ENCODE data around the gene CMTM3. TPM values are rescaled to one million over a fixed set of nuclear protein-coding genes. Genes with fewer than 3 reads are reported as not detected.

Gene CMTM3
- total and polyA plus RNA-seq, 9 of the 15 experiments (the other 6 are each of a cell fraction or from before 2014, with no cell fraction given) = 4.6 to 33.4 (median 17.5) TPM

- TF ChIP-seq CREB3L1 (IDR thresholded peaks at IDR 0.05; ENCODE audit: borderline replicate concordance, low read depth) = no peak
- no peak for TF ChIP-seq ARNT (IDR thresholded peaks at IDR 0.05)
- no peak for TF ChIP-seq U2AF2 (optimal IDR thresholded peaks at IDR 0.05; ENCODE audit: low read depth, low read length)
- TF ChIP-seq MAFK (IDR thresholded peaks at IDR 0.05; ENCODE audit: low read length) = no peak
- TF ChIP-seq RHOXF2B (CRISPR knock-in tag; conservative IDR thresholded peaks at IDR 0.05) = no peak
- TF ChIP-seq MCM5 (IDR thresholded peaks at IDR 0.05; ENCODE audit: low read depth) = no peak
- no peak for TF ChIP-seq ZNF780A (CRISPR knock-in tag; IDR thresholded peaks at IDR 0.05)
- TF ChIP-seq ZBED1 (IDR thresholded peaks at IDR 0.05) = no peak
- no peak for TF ChIP-seq ZNF3 (CRISPR knock-in tag; IDR thresholded peaks at IDR 0.05)
- TF ChIP-seq FOXK2 (conservative IDR thresholded peaks at IDR 0.05 in 1 of 2, IDR thresholded peaks at IDR 0.05 in 1 of 2; ENCODE audit: low read depth in 2 of 2) = no peak
Observed at GRCh38 chr16:66658860-66659190, 54.3 kb downstream of the CMTM3 start (continued).

GRCh38 chr16:66660422-66661209 is 56.1 kb downstream of the CMTM3 start:
- peaks cover 20% of the 10 kb centered on the region for H3K79me2 ChIP-seq (ENCODE audit: control insufficient read depth, insufficient read depth, low read length)
- H3K4me1 ChIP-seq (replicated peaks in 1 of 2; ENCODE audit: control insufficient read depth in 2 of 2, insufficient read depth in 2 of 2, low read length in 2 of 2) = peaks cover 19 to 30% of the 10 kb centered on the region in 2 experiments; a peak in 4 of 5 replicates
- H3K27me3 ChIP-seq (ENCODE audit: control insufficient read depth in 2 of 2, insufficient read depth in 2 of 2, low read length in 2 of 2) = no peaks in the 10 kb centered on the region
- CTCF ChIA-PET (ENCODE audit: low intra/inter-chr PET ratio) = interaction anchor here (0.9 kb wide), 1 partner anchor 82 kb away, joined by 3 read pairs; no protein-coding TSS in a partner anchor
- H3K9ac ChIP-seq (ENCODE audit: insufficient read depth in 1 of 2, low read depth in 2 of 2, low read length in 2 of 2) = peak overlapping the region; percentile 32 to 57; a peak in 3 of 4 replicates
- DNase-seq (ENCODE audit: extremely low read depth in 1 of 4, low spot score in 3 of 4) (peak; percentile 52 to 92 (median 72)), ATAC-seq (peak; percentile 98), FAIRE-seq (peak; percentile 99)
- peak overlapping the region; percentile 71 for H2AFZ ChIP-seq (ENCODE audit: low read depth, low read length)
- H3K27ac ChIP-seq (ENCODE audit: extremely low read depth, low read depth, low read length) = peak overlapping the region; percentile 77
- no peaks in the 10 kb centered on the region for H4K20me1 ChIP-seq (replicated peaks; ENCODE audit: control insufficient read depth, insufficient read depth, low read length)
- BruUV-seq (replicated peaks) = no TSS peak
- peak overlapping the region; percentile 63 for H3K4me2 ChIP-seq (ENCODE audit: insufficient read depth, low read length)
- H3K9me1 ChIP-seq (ENCODE audit: control insufficient read depth, insufficient read depth, low read length) = no peaks in the 10 kb centered on the region
- in situ Hi-C loops (cut with MboI) (no loop called here), intact Hi-C loops (cut with micrococcal nuclease) (loop anchor here (1.0 to 5.0 kb wide), 4 partner anchors 37 to 212 kb away; no protein-coding TSS in a partner anchor)
- H3K36me3 ChIP-seq (ENCODE audit: control insufficient read depth, insufficient read depth, low read length) = no peaks in the 10 kb centered on the region
- no peaks in the 10 kb centered on the region for H3K9me3 ChIP-seq (replicated peaks; ENCODE audit: control insufficient read depth, insufficient read depth, low read depth, low read length)
- WGBS (ENCODE audit: insufficient coverage, low coverage, missing lambda C conversion rate) = under 1% methylated on average over 9 of the region's 9 CpGs
- H3K4me3 ChIP-seq = no peak overlapping the region
- POLR2A ChIA-PET = interaction anchor here (0.8 to 1.9 kb wide), 10 partner anchors 9 to 220 kb away, joined by 3 to 15 read pairs (median 3); partner anchors contain the start of genes CMTM4 and PDP2
- TF ChIP-seq CHCHD3 (CRISPR knock-in tag; IDR thresholded peaks at IDR 0.05) (no peak), NFE2L1 (tag; IDR thresholded peaks at IDR 0.05; ENCODE audit: borderline replicate concordance, low read depth) (0 out of 2 replicates have a peak, but pooled peaks have one; percentile 9), EP400 (IDR thresholded peaks at IDR 0.05) (peak; percentile 56; the same call in 1 of the 2 replicates), PTBP1 (IDR thresholded peaks at IDR 0.05; ENCODE audit: low read depth, low read length) (no peak), ZNF518B (CRISPR knock-in tag; IDR thresholded peaks at IDR 0.05) (no peak)
